ENCODE measurements around the gene TENT4B. TPM values are rescaled to one million over a fixed set of nuclear protein-coding genes. Genes with fewer than 3 reads are reported as not detected.

TENT4B gene
- total RNA-seq, 1 experiment from 2014 or later, result 13.0 TPM

- Histone ChIP-seq H2BK5ac (ENCODE audit: insufficient read length, low read length) (no peak overlapping the region), H2BK15ac (ENCODE audit: low read depth, low read length) (no peak overlapping the region)
- H3K27ac Mint-ChIP-seq, result peak overlapping the region in 2 of 3 experiments; percentile 25 to 88; a peak in 2 of 7 replicates
Observed at GRCh38 chr16:50269061-50269705, 116.1 kb downstream of the TENT4B start.

More at GRCh38 chr16:50269061-50269705, 116.1 kb downstream of the TENT4B start:
- H3K9me3 ChIP-seq (ENCODE audit: control insufficient read depth, low read depth, low read length), result no peaks in the 10 kb centered on the region
- no peaks in the 10 kb centered on the region for H3K79me1 ChIP-seq (ENCODE audit: insufficient read depth, low read depth, low read length, poor library complexity, severe bottlenecking)
- H3K18ac ChIP-seq (ENCODE audit: insufficient read length, low read depth, low read length), result no peak overlapping the region
- H3K56ac ChIP-seq (ENCODE audit: insufficient read length, low read depth, low read length), result no peak overlapping the region
- no peak overlapping the region for H3K4me3 Mint-ChIP-seq
- no peak overlapping the region for H2AK5ac ChIP-seq (ENCODE audit: insufficient read length, low read length)
- no peaks in the 10 kb centered on the region for H4K20me1 ChIP-seq (ENCODE audit: control insufficient read depth, insufficient read depth, insufficient read length)
- peaks cover 2% of the 10 kb centered on the region; the same call in 1 of the 2 replicates for H3K4me1 ChIP-seq (ENCODE audit: insufficient read depth, low read length)
- H3K4me2 ChIP-seq (ENCODE audit: insufficient read depth, insufficient read length, low read length), result no peak overlapping the region
- H3K9ac ChIP-seq (ENCODE audit: extremely low read depth, insufficient read length, low read length), result no peak overlapping the region
- no peaks in the 10 kb centered on the region for H3K79me2 ChIP-seq (ENCODE audit: insufficient read depth, low read length)
- no peak overlapping the region for H3K27ac ChIP-seq (ENCODE audit: insufficient read length, low read depth, low read length)
- H3K27me3 ChIP-seq (ENCODE audit: insufficient read depth, low read length), result no peaks in the 10 kb centered on the region
- peaks cover 0 to 2% of the 10 kb centered on the region in 2 experiments; a peak in 2 of 5 replicates for H3K9me3 Mint-ChIP-seq
- H2AFZ ChIP-seq (ENCODE audit: low read length), result no peak overlapping the region
- H2BK12ac ChIP-seq (ENCODE audit: insufficient read length, low read depth, low read length), result no peak overlapping the region
- no peak overlapping the region for H3K23ac ChIP-seq (ENCODE audit: insufficient read length, low read depth, low read length)
- H3K14ac ChIP-seq (ENCODE audit: insufficient read depth, low read length), result no peak overlapping the region; the same call in 1 of the 2 replicates
- H4K5ac ChIP-seq (ENCODE audit: insufficient read length, low read depth, low read length), result no peak overlapping the region
- no peak overlapping the region for H3K4ac ChIP-seq (ENCODE audit: low read depth, low read length)
- H3T11ph ChIP-seq (ENCODE audit: low read length), result no peak overlapping the region
- WGBS (ENCODE audit: extremely low coverage, insufficient read length, low lambda C conversion rate), result no CpG with 5 or more reads among the region's 13 CpGs
- DNase-seq, result peak; percentile 24
- H2BK120ac ChIP-seq (ENCODE audit: low read depth, low read length, poor library complexity, severe bottlenecking), result no peak overlapping the region
- no peak overlapping the region for H4K91ac ChIP-seq (ENCODE audit: insufficient read length, low read depth, low read length)
- H4K8ac ChIP-seq (replicated peaks; ENCODE audit: insufficient read length, low read depth, low read length), result no peak overlapping the region
- no peaks in the 10 kb centered on the region for H3K27me3 Mint-ChIP-seq (ENCODE audit: low read depth)
- H3K36me3 Mint-ChIP-seq (ENCODE audit: insufficient read depth in 1 of 3, low read depth in 3 of 3), result no peaks in the 10 kb centered on the region
- H2BK20ac ChIP-seq (ENCODE audit: low read depth, low read length, poor library complexity, severe bottlenecking), result no peak overlapping the region
- no peak for TF ChIP-seq CTCF (conservative IDR thresholded peaks at IDR 0.05)
- H3K4me1 Mint-ChIP-seq, result peaks cover 6 to 28% of the 10 kb centered on the region in 2 experiments; a peak in 3 of 4 replicates
- H3K23me2 ChIP-seq (ENCODE audit: insufficient read length, low read depth, low read length, poor library complexity, severe bottlenecking), result no peaks in the 10 kb centered on the region
